ENCODE measurements around the gene CHRM2. TPM values are rescaled to one million over a fixed set of nuclear protein-coding genes. Genes with fewer than 3 reads are reported as not detected.
"Not testable (repeated sequence)": the region's sequence is repeated elsewhere in the genome, so short reads cannot be mapped to it uniquely, and the experiment has no call there.

The CHRM2 gene
- not detected for total RNA-seq

- H3K4me3 ChIP-seq (replicated peaks in 1 of 3), result no peak within 1 kb of the TSS
- peaks cover 16 to 27% of the 10 kb centered on the region in 2 donors for H3K4me1 ChIP-seq
- no peak within 1 kb of the TSS for H3K27ac ChIP-seq
- H3K27me3 ChIP-seq, result peaks cover 2% of the 10 kb centered on the region
- intact Hi-C loops (cut with DNase I), result no loop called here
- DNase-seq, result peak in 1 of 2 donors; percentile 3
- no peaks in the 10 kb centered on the region for H3K9me3 ChIP-seq
- no peaks in the 10 kb centered on the region for H3K36me3 ChIP-seq
- no peak for TF ChIP-seq CTCF (IDR thresholded peaks at IDR 0.05)
- TF ChIP-seq POLR2A (IDR thresholded peaks at IDR 0.05), result no peak
- WGBS, 2 donors, result 3 to 4% methylated on average over 18 to 23 of the region's 23 CpGs
These were observed at the start of gene CHRM2 for GRCh38 chr7:136868496-136869000. CHRM2 (plus strand) TSS chr7:136868652; CDS start chr7:137014866, 146,214 bp downstream.

GRCh38 chr7:136831398-136831797, 37.1 kb upstream of the CHRM2 start:
- H3K27me3 ChIP-seq; H3K4me1 ChIP-seq; H3K9me3 ChIP-seq; H3K27ac ChIP-seq; DNase-seq; H3K36me3 ChIP-seq; H3K4me3 ChIP-seq (replicated peaks in 1 of 3); intact Hi-C loops (cut with DNase I): not testable (repeated sequence)
- no CpG with 5 or more reads among the region's 16 CpGs for WGBS, 2 donors

- H3K27me3 ChIP-seq, result no peaks in the 10 kb centered on the region
- no peaks in the 10 kb centered on the region for H3K36me3 ChIP-seq
- WGBS, 2 donors, result 61 to 66% methylated on average over 1 of the region's 1 CpG
- H3K9me3 ChIP-seq, result no peaks in the 10 kb centered on the region
- intact Hi-C loops (cut with DNase I), result no loop called here
- no peaks in the 10 kb centered on the region for H3K4me1 ChIP-seq
- no peak for TF ChIP-seq CTCF (IDR thresholded peaks at IDR 0.05)
- TF ChIP-seq POLR2A (IDR thresholded peaks at IDR 0.05), result no peak
- no peak for DNase-seq
- H3K4me3 ChIP-seq (replicated peaks in 1 of 3), result no peak overlapping the region
- H3K27ac ChIP-seq, result no peak overlapping the region
These were observed 22.5 kb upstream of the CHRM2 start for GRCh38 chr7:136845899-136846465.

- TF ChIP-seq CTCF (IDR thresholded peaks at IDR 0.05), result no peak
- no peak for TF ChIP-seq POLR2A (IDR thresholded peaks at IDR 0.05)
- intact Hi-C loops (cut with DNase I), result no loop called here
These were observed 20.6 kb upstream of the CHRM2 start for GRCh38 chr7:136847858-136848257.

GRCh38 chr7:136853654-136854053, 14.8 kb upstream of the CHRM2 start:
- Histone ChIP-seq H3K4me3 (replicated peaks in 1 of 3) (no peak overlapping the region), H3K27me3 (no peaks in the 10 kb centered on the region), H3K4me1 (no peaks in the 10 kb centered on the region), H3K36me3 (no peaks in the 10 kb centered on the region), H3K27ac (no peak overlapping the region), H3K9me3 (no peaks in the 10 kb centered on the region)
- no peak for DNase-seq
- intact Hi-C loops (cut with DNase I), result no loop called here
- WGBS, 2 donors, result 64% methylated on average over 2 of the region's 2 CpGs
- TF ChIP-seq POLR2A (IDR thresholded peaks at IDR 0.05), result no peak
- TF ChIP-seq CTCF (IDR thresholded peaks at IDR 0.05), result no peak

More at GRCh38 chr7:136847858-136848257, 20.6 kb upstream of the CHRM2 start:
- H3K27me3 ChIP-seq, result no peaks in the 10 kb centered on the region
- H3K27ac ChIP-seq, result no peak overlapping the region
- H3K9me3 ChIP-seq, result no peaks in the 10 kb centered on the region
- no peaks in the 10 kb centered on the region for H3K4me1 ChIP-seq
- no peak for DNase-seq
- H3K4me3 ChIP-seq (replicated peaks in 1 of 3), result no peak overlapping the region
- H3K36me3 ChIP-seq, result no peaks in the 10 kb centered on the region
- WGBS, 2 donors, result 80 to 83% methylated on average over 2 of the region's 2 CpGs

Data from thyroid gland (tissue), 4 donors.